Hair follicle dermal papilla cell (primary cell): ENCODE data around the gene FPR2. TPM values are rescaled to one million over a fixed set of nuclear protein-coding genes. Genes with fewer than 3 reads are reported as not detected.

Experiments
- total RNA-seq: library from RNA; depleted of rRNA; stranded (reverse); fragments of >200 nt; gene quantifications from 2 replicates; pipeline ENCODE4 v1.2.3, GENCODE V29; 2012

The FPR2 gene
- total RNA-seq = not detected in 2 replicates

GRCh38 chr19:51760697-51761356, at the start of gene FPR2:
FPR2 (plus strand) TSS chr19:51761180; CDS start chr19:51768659, 7,479 bp downstream.

DNA sequence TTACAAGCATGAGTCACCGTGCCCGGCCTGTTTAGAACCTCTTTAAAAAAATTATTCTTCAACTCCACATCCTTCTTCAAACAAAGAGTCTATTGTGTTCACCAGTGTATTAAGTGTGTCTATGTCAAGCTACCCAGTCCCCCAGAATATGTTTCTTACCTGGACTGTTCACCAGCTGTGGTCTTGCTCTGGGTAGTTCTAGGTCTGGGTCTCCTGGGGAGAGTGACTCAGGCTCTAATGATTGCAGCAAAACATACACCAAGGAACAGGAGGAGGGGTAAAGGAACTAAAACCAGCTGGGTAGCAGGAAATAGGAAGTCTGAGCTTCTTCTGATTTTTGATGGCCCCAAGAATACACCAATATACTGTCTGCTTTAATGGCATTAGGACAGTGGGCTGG, 9.3 kb upstream of the FPR2 start, which contains the start of gene FPR1:
Gene FPR1 (minus strand): TSS at position 224 of the 400 bp plus-strand sequence. CDS start 4,884 bp downstream, outside the sequence.

DNA sequence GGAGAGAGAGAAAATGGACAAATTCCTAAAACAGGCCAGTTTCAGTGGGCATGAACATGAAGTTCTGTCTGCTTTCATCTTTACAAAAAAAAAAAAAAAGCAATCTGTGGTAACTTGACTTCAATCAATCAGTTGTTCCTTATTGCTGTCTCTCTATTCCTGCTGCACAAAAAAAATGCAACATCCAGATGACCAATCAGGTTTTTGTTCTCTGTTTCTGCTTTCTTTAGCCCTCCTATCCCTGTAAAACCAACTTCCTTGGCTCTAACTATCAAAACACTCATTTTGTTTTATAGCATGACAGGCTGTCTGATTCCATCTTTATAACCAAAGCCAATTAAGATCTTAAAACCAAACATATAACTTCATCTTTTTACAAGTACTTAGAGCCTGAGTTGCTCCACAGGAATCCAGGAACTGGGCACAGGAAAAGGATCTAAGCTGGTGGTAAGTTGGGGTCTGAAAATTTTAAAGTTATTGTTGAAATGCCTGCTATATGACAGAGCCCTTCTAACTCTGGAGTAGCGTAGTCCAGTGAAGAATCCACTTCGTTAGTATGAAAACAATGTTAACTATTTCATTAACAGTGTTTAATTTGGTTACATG, 34.0 kb downstream of the FPR2 start, which contains the start of gene FPR3:
Gene FPR3 (plus strand): TSS at position 273 of the 606 bp plus-strand sequence. CDS start 28,592 bp downstream, outside the sequence.

Other genes with a start within 250 kb of the FPR2 start
- not detected in 2 replicates for gene SIGLEC6, start 229.5 kb upstream of the FPR2 start, total RNA-seq
- 8.4 and 9.4 TPM in 2 replicates for gene ZNF175, start 189.9 kb upstream of the FPR2 start, total RNA-seq
- not detected in 2 replicates for gene SIGLEC5, start 130.8 kb upstream of the FPR2 start, total RNA-seq
- gene SIGLEC14, start 114.4 kb upstream of the FPR2 start, total RNA-seq = not detected in 2 replicates
- gene SPACA6, start 67.8 kb upstream of the FPR2 start, total RNA-seq = 9.1 and 13.4 TPM in 2 replicates
- gene HAS1, start 37.2 kb upstream of the FPR2 start, total RNA-seq = 0.32 TPM in 1 of 2 replicates, not detected in the other
- 0.61 TPM in 1 of 2 replicates, not detected in the other for gene FPR1, start 9.3 kb upstream of the FPR2 start, total RNA-seq
- gene FPR3, start 34.0 kb downstream of the FPR2 start, total RNA-seq = not detected in 2 replicates
- gene ZNF577, start 126.8 kb downstream of the FPR2 start, total RNA-seq = 5.2 and 6.8 TPM in 2 replicates
- 7.2 and 7.8 TPM in 2 replicates for gene ZNF649, start 143.8 kb downstream of the FPR2 start, total RNA-seq
- gene ZNF613, start 166.3 kb downstream of the FPR2 start, total RNA-seq = 7.1 and 11.1 TPM in 2 replicates
- 14.1 and 14.5 TPM in 2 replicates for gene ZNF350, start 225.7 kb downstream of the FPR2 start, total RNA-seq
- gene ZNF615, start 247.0 kb downstream of the FPR2 start, total RNA-seq = 11.8 and 12.1 TPM in 2 replicates